ENCODE measurements around the gene RNLS. TPM values are rescaled to one million over a fixed set of nuclear protein-coding genes. Genes with fewer than 3 reads are reported as not detected.
A peak's percentile ranks its signal among the peaks of the same experiment; 100 is the strongest.

The RNLS gene
- total and polyA plus RNA-seq, 7 donors, result 3.9 to 19.2 (median 8.8) TPM

GRCh38 chr10:88234297-88234696 lies 348.8 kb downstream of the RNLS start:
- peak overlapping the region; percentile 8 to 36 (median 26) for H3K27ac ChIP-seq
- no peaks in the 10 kb centered on the region for H3K36me3 ChIP-seq
- no peaks in the 10 kb centered on the region for H3K27me3 ChIP-seq
- intact Hi-C loops (cut with DNase I), result no loop called here
- no peaks in the 10 kb centered on the region for H3K9me3 ChIP-seq
- no peak for DNase-seq
- WGBS, 2 donors, result 15 to 69% methylated on average over 4 of the region's 4 CpGs
- no peak overlapping the region for H3K4me3 ChIP-seq
- H3K4me1 ChIP-seq, result peaks cover 0 to 18% (median 2%) of the 10 kb centered on the region in 4 donors
- TF ChIP-seq EP300 (IDR thresholded peaks at IDR 0.05), result no peak

GRCh38 chr10:88233870-88234269 lies 349.2 kb downstream of the RNLS start:
- Histone ChIP-seq H3K4me1 (peaks cover 0 to 15% (median 2%) of the 10 kb centered on the region in 4 donors), H3K27ac (peak overlapping the region; percentile 8 to 36 (median 26)), H3K36me3 (no peaks in the 10 kb centered on the region), H3K9me3 (no peaks in the 10 kb centered on the region), H3K4me3 (no peak overlapping the region), H3K27me3 (no peaks in the 10 kb centered on the region)
- DNase-seq, result no peak
- intact Hi-C loops (cut with DNase I), result no loop called here
- no peak for TF ChIP-seq EP300 (IDR thresholded peaks at IDR 0.05)
- TF ChIP-seq CTCF (IDR thresholded peaks at IDR 0.05), result no peak
- TF ChIP-seq POLR2A (IDR thresholded peaks at IDR 0.05), result no peak
- no peak for TF ChIP-seq POLR2AphosphoS5 (IDR thresholded peaks at IDR 0.05)
- 45 to 70% methylated on average over 6 of the region's 6 CpGs for WGBS, 2 donors

- Histone ChIP-seq H3K36me3 (no peaks in the 10 kb centered on the region), H3K27ac (peak overlapping the region; percentile 5 to 43 (median 28)), H3K4me3 (no peak overlapping the region), H3K4me1 (peaks cover 0 to 7% (median under 1%) of the 10 kb centered on the region in 4 donors), H3K27me3 (no peaks in the 10 kb centered on the region), H3K9me3 (no peaks in the 10 kb centered on the region)
- no peak for DNase-seq
- TF ChIP-seq POLR2AphosphoS5 (IDR thresholded peaks at IDR 0.05), result no peak
- no peak for TF ChIP-seq CTCF (IDR thresholded peaks at IDR 0.05)
- TF ChIP-seq POLR2A (IDR thresholded peaks at IDR 0.05), result no peak
- TF ChIP-seq EP300 (IDR thresholded peaks at IDR 0.05), result no peak
- intact Hi-C loops (cut with DNase I), result no loop called here
- 89 to 93% methylated on average over 7 of the region's 7 CpGs for WGBS, 2 donors
Observed at GRCh38 chr10:88232983-88233543, 350.1 kb downstream of the RNLS start.

GRCh38 chr10:88232029-88232895 lies 350.9 kb downstream of the RNLS start:
- Histone ChIP-seq H3K9me3 (no peaks in the 10 kb centered on the region), H3K36me3 (no peaks in the 10 kb centered on the region), H3K4me1 (peaks cover 0 to 7% (median 0%) of the 10 kb centered on the region in 4 donors), H3K27ac (peak overlapping the region; percentile 5 to 43 (median 34)), H3K4me3 (no peak overlapping the region), H3K27me3 (no peaks in the 10 kb centered on the region)
- intact Hi-C loops (cut with DNase I), result no loop called here
- peak; percentile 82 for DNase-seq
- TF ChIP-seq POLR2AphosphoS5 (IDR thresholded peaks at IDR 0.05) (no peak), POLR2A (IDR thresholded peaks at IDR 0.05) (no peak), CTCF (IDR thresholded peaks at IDR 0.05) (no peak), EP300 (IDR thresholded peaks at IDR 0.05) (no peak)
- 76 to 77% methylated on average over 5 of the region's 5 CpGs for WGBS, 2 donors

GRCh38 chr10:88230251-88230650 lies 352.9 kb downstream of the RNLS start:
- Histone ChIP-seq H3K27ac (no peak overlapping the region), H3K9me3 (no peaks in the 10 kb centered on the region), H3K4me1 (peaks cover 0 to 7% (median 0%) of the 10 kb centered on the region in 4 donors), H3K4me3 (no peak overlapping the region), H3K27me3 (no peaks in the 10 kb centered on the region), H3K36me3 (no peaks in the 10 kb centered on the region)
- 89 to 98% methylated on average over 8 of the region's 8 CpGs for WGBS, 2 donors
- intact Hi-C loops (cut with DNase I), result no loop called here
- no peak for DNase-seq
- TF ChIP-seq EP300 (IDR thresholded peaks at IDR 0.05) (no peak), POLR2A (IDR thresholded peaks at IDR 0.05) (no peak), POLR2AphosphoS5 (IDR thresholded peaks at IDR 0.05) (no peak), CTCF (IDR thresholded peaks at IDR 0.05) (no peak)

Data from sigmoid colon (tissue), 7 donors.